ENCODE measurements around the gene TLR7.

DNA sequence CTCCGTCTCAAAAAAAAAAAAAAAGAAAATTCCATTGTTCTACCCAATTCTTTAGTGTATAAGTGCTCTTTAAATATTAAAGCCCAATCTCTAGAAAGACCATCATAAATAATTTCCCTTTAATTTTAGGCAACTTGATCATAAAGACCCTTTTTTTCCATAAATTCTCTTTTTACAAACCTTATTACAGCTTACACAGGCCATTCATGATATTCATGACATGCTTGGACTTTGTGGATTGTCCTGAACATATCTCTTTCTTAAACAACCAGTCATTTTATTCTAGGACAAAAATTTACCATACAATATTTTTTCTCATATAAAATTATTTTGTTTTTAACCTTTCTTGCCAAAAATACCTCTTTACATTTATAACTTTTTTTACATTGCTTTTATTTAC, 70.1 kb downstream of the TLR7 start:
- TF ChIP-seq, protein P1, sequence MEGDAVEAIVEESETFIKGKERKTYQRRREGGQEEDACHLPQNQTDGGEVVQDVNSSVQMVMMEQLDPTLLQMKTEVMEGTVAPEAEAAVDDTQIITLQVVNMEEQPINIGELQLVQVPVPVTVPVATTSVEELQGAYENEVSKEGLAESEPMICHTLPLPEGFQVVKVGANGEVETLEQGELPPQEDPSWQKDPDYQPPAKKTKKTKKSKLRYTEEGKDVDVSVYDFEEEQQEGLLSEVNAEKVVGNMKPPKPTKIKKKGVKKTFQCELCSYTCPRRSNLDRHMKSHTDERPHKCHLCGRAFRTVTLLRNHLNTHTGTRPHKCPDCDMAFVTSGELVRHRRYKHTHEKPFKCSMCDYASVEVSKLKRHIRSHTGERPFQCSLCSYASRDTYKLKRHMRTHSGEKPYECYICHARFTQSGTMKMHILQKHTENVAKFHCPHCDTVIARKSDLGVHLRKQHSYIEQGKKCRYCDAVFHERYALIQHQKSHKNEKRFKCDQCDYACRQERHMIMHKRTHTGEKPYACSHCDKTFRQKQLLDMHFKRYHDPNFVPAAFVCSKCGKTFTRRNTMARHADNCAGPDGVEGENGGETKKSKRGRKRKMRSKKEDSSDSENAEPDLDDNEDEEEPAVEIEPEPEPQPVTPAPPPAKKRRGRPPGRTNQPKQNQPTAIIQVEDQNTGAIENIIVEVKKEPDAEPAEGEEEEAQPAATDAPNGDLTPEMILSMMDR (IDR thresholded peaks at IDR 0.05 in 8 of 11, conservative IDR thresholded peaks at IDR 0.05 in 3 of 11): no peak
- TF ChIP-seq POLR2A (IDR thresholded peaks at IDR 0.05): no peak
